SK-N-SH (cell line): ENCODE data around the gene ZNF341. TPM values are rescaled to one million over a fixed set of nuclear protein-coding genes. Genes with fewer than 3 reads are reported as not detected.

Source experiments
- CTCF ChIA-PET: fragments of 300-600, 350-600 bp; formaldehyde crosslinking; extraction: SDS; loops from one replicate; lab custom pipeline; 2021; lab: Yijun Ruan, JAX
- POLR2A ChIA-PET: fragments of 350-600 bp; sonication (Branson Sonifier 250); formaldehyde crosslinking; extraction: SDS; loops from one replicate; lab custom pipeline; 2020; ENCODE audit warnings: antibody characterized with exemption, inconsistent platforms; lab: Yijun Ruan, JAX
- DNase-seq: peaks from one replicate; pipeline ENCODE4 v3.0.0; 2012
- H2AFZ ChIP-seq: fragments of 200-600 bp; sonication (generic); 2 replicates; pipeline ENCODE4 v1.8.1; 2016; ENCODE audit warnings: antibody characterized with exemption, mild to moderate bottlenecking, low read depth
- H3F3A ChIP-seq: fragments of 200-600 bp; sonication (generic); replicated peaks from 2 replicates; pipeline ENCODE3; 2016; ENCODE audit warnings: antibody characterized with exemption, mild to moderate bottlenecking; ENCODE audit not compliant: insufficient read depth
- H3K27ac ChIP-seq, 2 experiments: fragments of 200-500 bp in 1 of 2; fragments of 200-600 bp in 1 of 2; sonication (Bioruptor generic) in 1 of 2; sonication (generic), shearing (Covaris generic) in 1 of 2; 2 replicates each; pipeline versions ENCODE4 v1.5.1 to v1.6.1; 2014 to 2016; ENCODE audit warnings: low read depth in 2 of 2, inconsistent platforms in 1 of 2, low read length in 1 of 2, mild to moderate bottlenecking in 1 of 2, mixed read lengths in 1 of 2
- H3K27me3 ChIP-seq: fragments of 200-600 bp; sonication (generic), shearing (Covaris generic); 2 replicates; pipeline ENCODE4 v1.6.1; 2016; ENCODE audit warnings: mixed run types; ENCODE audit not compliant: insufficient read depth
- H3K36me3 ChIP-seq, 2 experiments: fragments of 200-500 bp in 1 of 2; fragments of 200-600 bp in 1 of 2; sonication (Bioruptor generic) in 1 of 2; sonication (generic) in 1 of 2; replicated peaks in 1 of 2; 2 replicates each; pipeline versions ENCODE3 to v1.5.1; 2014 to 2016; ENCODE audit warnings: low read length in 1 of 2, mild to moderate bottlenecking in 1 of 2; ENCODE audit not compliant: insufficient read depth in 2 of 2, control insufficient read depth in 1 of 2
- H3K4me1 ChIP-seq, 2 experiments: fragments of 200-500 bp in 1 of 2; fragments of 200-600 bp in 1 of 2; sonication (Bioruptor generic) in 1 of 2; sonication (generic), shearing (Covaris generic) in 1 of 2; 2 replicates each; pipeline versions ENCODE4 v1.5.1 to v1.6.1; 2014 to 2016; ENCODE audit warnings: low read depth in 1 of 2, low read length in 1 of 2, mixed run types in 1 of 2; ENCODE audit not compliant: insufficient read depth in 2 of 2, control insufficient read depth in 1 of 2
- H3K4me2 ChIP-seq: fragments of 200-600 bp; sonication (generic), shearing (Covaris generic); 2 replicates; pipeline ENCODE4 v1.6.1; 2017; ENCODE audit warnings: mixed run types
- H3K4me3 ChIP-seq, 2 experiments: fragments of 200-500 bp in 1 of 2; fragments of 200-600 bp in 1 of 2; sonication (Bioruptor generic) in 1 of 2; sonication (generic), shearing (Covaris generic) in 1 of 2; 2 replicates each; pipeline versions ENCODE4 v1.5.1 to v1.8.1; 2014 to 2016; ENCODE audit warnings: low read depth in 2 of 2, inconsistent platforms in 1 of 2, low read length in 1 of 2, mild to moderate bottlenecking in 1 of 2, mixed read lengths in 1 of 2, moderate library complexity in 1 of 2
- H3K79me2 ChIP-seq: fragments of 200-600 bp; sonication (generic); 2 replicates; pipeline ENCODE4 v1.8.1; 2017; ENCODE audit warnings: mild to moderate bottlenecking; ENCODE audit not compliant: insufficient read depth
- H3K9ac ChIP-seq: fragments of 200-600 bp; sonication (generic); 2 replicates; pipeline ENCODE4 v1.6.1; 2017; ENCODE audit warnings: mixed run types
- H3K9me2 ChIP-seq: fragments of 200-600 bp; sonication (generic); 2 replicates; pipeline ENCODE4 v1.6.1; 2017; ENCODE audit warnings: mixed run types
- H3K9me3 ChIP-seq: fragments of 200-600 bp; sonication (generic); 2 replicates; pipeline ENCODE4 v1.6.1; 2017; ENCODE audit warnings: mixed run types, mild to moderate bottlenecking, moderate library complexity
- H4K20me1 ChIP-seq: fragments of 200-600 bp; sonication (generic); 2 replicates; pipeline ENCODE4 v1.6.1; 2017; ENCODE audit warnings: mild to moderate bottlenecking, mixed run types; ENCODE audit not compliant: insufficient read depth
- MEF2A ChIP-seq: IDR thresholded peaks from 2 replicates; pipeline ENCODE4 v1.4.0; 2012; ENCODE audit warnings: low read depth, borderline replicate concordance
- MXI1 ChIP-seq: IDR thresholded peaks from 2 replicates; pipeline ENCODE4 v1.6.1; 2012; ENCODE audit warnings: mild to moderate bottlenecking, low read depth, low read length, improper control_type of control experiment
- PBX3 ChIP-seq: IDR thresholded peaks from 2 replicates; pipeline ENCODE4; 2012
- RCOR1 ChIP-seq: fragments of 150-350 bp; IDR thresholded peaks from 2 replicates; pipeline ENCODE4 v1.6.1; 2017; ENCODE audit warnings: antibody characterized with exemption, low read length
- RXRA ChIP-seq: IDR thresholded peaks from 2 replicates; pipeline ENCODE4 v1.4.0; 2012; ENCODE audit warnings: low read depth, mild to moderate bottlenecking, borderline replicate concordance
- SMC3 ChIP-seq: IDR thresholded peaks from 2 replicates; pipeline ENCODE4 v1.6.1; 2012; ENCODE audit warnings: low read depth, low read length, improper control_type of control experiment
- TAF1 ChIP-seq: IDR thresholded peaks from 2 replicates; pipeline ENCODE4 v1.6.1; 2012; ENCODE audit warnings: low read depth, mild to moderate bottlenecking, low read length, moderate library complexity, borderline replicate concordance
- TEAD4 ChIP-seq: IDR thresholded peaks from 2 replicates; pipeline ENCODE4 v1.4.0; 2012; ENCODE audit warnings: mild to moderate bottlenecking, borderline replicate concordance; ENCODE audit not compliant: insufficient read depth
- USF2 ChIP-seq: fragments of 150-350 bp; IDR thresholded peaks from 2 replicates; pipeline ENCODE4 v1.6.1; 2017; ENCODE audit warnings: antibody characterized with exemption, low read length, low read depth, borderline replicate concordance
- ZBTB33 ChIP-seq: IDR thresholded peaks from 2 replicates; pipeline ENCODE4 v1.4.0; 2012; ENCODE audit warnings: low read depth, borderline replicate concordance
- WGBS: methylation state at CpG from one replicate; pipeline ENCODE4 v1.1.6; 2017; ENCODE audit warnings: low lambda C conversion rate; 5-methylcytosine and 5-hydroxymethylcytosine counted together
- polyA plus RNA-seq, 3 experiments: library from polyadenylated mRNA; depleted of rRNA; stranded (reverse); fragments of >200 nt; gene quantifications; 2 replicates each; pipeline ENCODE4 v1.2.3, GENCODE V29; 2012
- TF ChIP-seq, protein P1 (sequence below): fragments of 150-350 bp; IDR thresholded peaks from 2 replicates; pipeline ENCODE4 v1.6.1; 2016; ENCODE audit warnings: mild to moderate bottlenecking, low read depth, low read length
- TF ChIP-seq, protein P2 (sequence below): IDR thresholded peaks from 2 replicates; pipeline ENCODE4 v1.4.0; 2012; ENCODE audit warnings: low read depth, borderline replicate concordance

ZNF341 gene
- polyA plus RNA-seq, 1 of the 3 experiments (the other 2 are of a cell fraction), result 3.2 TPM

GRCh38 chr20:33730946-33731692 lies 677 bp upstream of the ZNF341 start:
- WGBS, result 81% methylated on average over 18 of the region's 18 CpGs
- peak overlapping the region; percentile 92 for H2AFZ ChIP-seq
- no peaks in the 10 kb centered on the region for H3K79me2 ChIP-seq
- H3F3A ChIP-seq, result peaks cover 3% of the 10 kb centered on the region
- peak overlapping the region; percentile 44 to 87; a peak in 2 of 4 replicates for H3K27ac ChIP-seq
- peak overlapping the region; percentile 53 for H3K4me2 ChIP-seq
- ChIA-PET CTCF (interaction anchor here (0.6 to 2.5 kb wide), 10 partner anchors 46 to 266 kb away, joined by 3 to 18 read pairs (median 4); partner anchors contain the start of gene CHMP4B), POLR2A (interaction anchor here (1.1 kb wide), 1 partner anchor 46 kb away, joined by 3 read pairs; no protein-coding TSS in a partner anchor)
- peaks cover 10 to 14% of the 10 kb centered on the region in 2 experiments; a peak in 2 of 4 replicates for H3K4me1 ChIP-seq
- H3K27me3 ChIP-seq, result no peaks in the 10 kb centered on the region
- no peak for DNase-seq
- peak overlapping the region; percentile 46 to 64 for H3K4me3 ChIP-seq
- no peaks in the 10 kb centered on the region for H4K20me1 ChIP-seq
- H3K9me3 ChIP-seq, result peaks cover under 1% of the 10 kb centered on the region; the same call in 1 of the 2 replicates
- H3K9me2 ChIP-seq, result no peaks in the 10 kb centered on the region
- H3K36me3 ChIP-seq, result no peaks in the 10 kb centered on the region
- TF ChIP-seq MEF2A, result no peak
- no peak for TF ChIP-seq TEAD4
- TF ChIP-seq RXRA, result no peak
- TF ChIP-seq, protein P1, sequence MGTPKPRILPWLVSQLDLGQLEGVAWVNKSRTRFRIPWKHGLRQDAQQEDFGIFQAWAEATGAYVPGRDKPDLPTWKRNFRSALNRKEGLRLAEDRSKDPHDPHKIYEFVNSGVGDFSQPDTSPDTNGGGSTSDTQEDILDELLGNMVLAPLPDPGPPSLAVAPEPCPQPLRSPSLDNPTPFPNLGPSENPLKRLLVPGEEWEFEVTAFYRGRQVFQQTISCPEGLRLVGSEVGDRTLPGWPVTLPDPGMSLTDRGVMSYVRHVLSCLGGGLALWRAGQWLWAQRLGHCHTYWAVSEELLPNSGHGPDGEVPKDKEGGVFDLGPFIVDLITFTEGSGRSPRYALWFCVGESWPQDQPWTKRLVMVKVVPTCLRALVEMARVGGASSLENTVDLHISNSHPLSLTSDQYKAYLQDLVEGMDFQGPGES, result no peak
- no peak for TF ChIP-seq PBX3
- no peak for TF ChIP-seq TAF1
- TF ChIP-seq USF2, result no peak
- TF ChIP-seq SMC3, result no peak
- no peak for TF ChIP-seq ZBTB33
- TF ChIP-seq, protein P2, sequence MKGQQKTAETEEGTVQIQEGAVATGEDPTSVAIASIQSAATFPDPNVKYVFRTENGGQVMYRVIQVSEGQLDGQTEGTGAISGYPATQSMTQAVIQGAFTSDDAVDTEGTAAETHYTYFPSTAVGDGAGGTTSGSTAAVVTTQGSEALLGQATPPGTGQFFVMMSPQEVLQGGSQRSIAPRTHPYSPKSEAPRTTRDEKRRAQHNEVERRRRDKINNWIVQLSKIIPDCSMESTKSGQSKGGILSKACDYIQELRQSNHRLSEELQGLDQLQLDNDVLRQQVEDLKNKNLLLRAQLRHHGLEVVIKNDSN, result no peak
- TF ChIP-seq MXI1, result no peak
- TF ChIP-seq RCOR1, result no peak
- H3K9ac ChIP-seq, result peak overlapping the region; percentile 53
